Body of pancreas (tissue), 4 donors: ENCODE results near the gene CDK19.
"Not testable (repeated sequence)": the region's sequence is repeated elsewhere in the genome, so short reads cannot be mapped to it uniquely, and the experiment has no call there.

Experiments used
- POLR2A ChIP-seq, 3 donors: fragments of 450-650 bp; IDR thresholded peaks; one replicate each; pipeline ENCODE4 v1.6.1; 2016; ENCODE audit warnings: antibody characterized with exemption in 3 of 3, mild to moderate bottlenecking in 2 of 3
- TF ChIP-seq, protein P1 (sequence below), 7 experiments: fragments of 450-650 bp in 4 of 7; fragments of 200-600 bp in 3 of 7; sonication (generic) in 3 of 7; IDR thresholded peaks; one replicate each; pipeline ENCODE4 v1.5.1; 2016 to 2019; ENCODE audit warnings: antibody characterized with exemption in 7 of 7

- TF ChIP-seq, protein P1, sequence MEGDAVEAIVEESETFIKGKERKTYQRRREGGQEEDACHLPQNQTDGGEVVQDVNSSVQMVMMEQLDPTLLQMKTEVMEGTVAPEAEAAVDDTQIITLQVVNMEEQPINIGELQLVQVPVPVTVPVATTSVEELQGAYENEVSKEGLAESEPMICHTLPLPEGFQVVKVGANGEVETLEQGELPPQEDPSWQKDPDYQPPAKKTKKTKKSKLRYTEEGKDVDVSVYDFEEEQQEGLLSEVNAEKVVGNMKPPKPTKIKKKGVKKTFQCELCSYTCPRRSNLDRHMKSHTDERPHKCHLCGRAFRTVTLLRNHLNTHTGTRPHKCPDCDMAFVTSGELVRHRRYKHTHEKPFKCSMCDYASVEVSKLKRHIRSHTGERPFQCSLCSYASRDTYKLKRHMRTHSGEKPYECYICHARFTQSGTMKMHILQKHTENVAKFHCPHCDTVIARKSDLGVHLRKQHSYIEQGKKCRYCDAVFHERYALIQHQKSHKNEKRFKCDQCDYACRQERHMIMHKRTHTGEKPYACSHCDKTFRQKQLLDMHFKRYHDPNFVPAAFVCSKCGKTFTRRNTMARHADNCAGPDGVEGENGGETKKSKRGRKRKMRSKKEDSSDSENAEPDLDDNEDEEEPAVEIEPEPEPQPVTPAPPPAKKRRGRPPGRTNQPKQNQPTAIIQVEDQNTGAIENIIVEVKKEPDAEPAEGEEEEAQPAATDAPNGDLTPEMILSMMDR (IDR thresholded peaks at IDR 0.05) = not testable (repeated sequence)
- TF ChIP-seq POLR2A (IDR thresholded peaks at IDR 0.05) = not testable (repeated sequence)
Observed at GRCh38 chr6:110760098-110760497, 55.2 kb downstream of the CDK19 start.
